Common myeloid progenitor, CD34-positive (primary cell): ENCODE data around the gene WNT3.
A peak's percentile ranks its signal among the peaks of the same experiment; 100 is the strongest.

ENCODE experiments used
- CTCF ChIA-PET: fragments of 350-600 bp; sonication (Branson Sonifier 250); formaldehyde crosslinking; loops from one replicate; lab custom pipeline; 2021; ENCODE audit warnings: antibody characterized with exemption; lab: Charles Lee
- POLR2A ChIA-PET: fragments of 350-600 bp; sonication (Branson Sonifier 250); formaldehyde crosslinking; loops from one replicate; lab custom pipeline; 2021; ENCODE audit warnings: antibody characterized with exemption; lab: Charles Lee
- DNase-seq, 3 donors: peaks; one replicate each; pipeline versions ENCODE4 v3.0.0 to v3.0.0-alpha.2; 2013
- H3K27ac ChIP-seq, 2 experiments: 1 replicate in 1 of 2; 2 replicates in 1 of 2; pipeline ENCODE4 v1.7.0; 2013; ENCODE audit warnings: inconsistent platforms in 2 of 2, low read length in 2 of 2, mild to moderate bottlenecking in 2 of 2, low read depth in 1 of 2, moderate library complexity in 1 of 2; ENCODE audit not compliant: severe bottlenecking in 2 of 2, insufficient read depth in 1 of 2, poor library complexity in 1 of 2
- H3K27me3 ChIP-seq, 5 experiments: replicated peaks in 2 of 5; 1 replicate in 3 of 5; 2 replicates in 2 of 5; pipeline versions ENCODE4 v1.6.1 to v1.7.0; 2013; ENCODE audit warnings: low read length in 4 of 5, mild to moderate bottlenecking in 2 of 5, moderate library complexity in 2 of 5, inconsistent platforms in 1 of 5; ENCODE audit not compliant: insufficient read depth in 5 of 5, control insufficient read depth in 4 of 5
- H3K36me3 ChIP-seq, 4 experiments: 1 replicate in 2 of 4; 2 replicates in 2 of 4; pipeline versions ENCODE4 v1.6.1 to v1.7.0; 2013; ENCODE audit warnings: low read length in 3 of 4, control low read depth in 1 of 4, mild to moderate bottlenecking in 1 of 4; ENCODE audit not compliant: control insufficient read depth in 4 of 4, insufficient read depth in 4 of 4
- H3K4me1 ChIP-seq, 4 experiments: 1 replicate in 3 of 4; 2 replicates in 1 of 4; pipeline versions ENCODE4 v1.6.1 to v1.7.1; 2013; ENCODE audit warnings: low read length in 3 of 4, mild to moderate bottlenecking in 3 of 4, control low read depth in 1 of 4, inconsistent platforms in 1 of 4, moderate library complexity in 1 of 4; ENCODE audit not compliant: control insufficient read depth in 4 of 4, insufficient read depth in 4 of 4; ENCODE audit errors: control extremely low read depth in 1 of 4
- H3K4me3 ChIP-seq, 7 experiments: 1 replicate in 4 of 7; 2 replicates in 3 of 7; pipeline versions ENCODE4 v1.5.1 to v1.7.0; 2013; ENCODE audit warnings: mild to moderate bottlenecking in 7 of 7, low read length in 6 of 7, moderate library complexity in 6 of 7, inconsistent platforms in 2 of 7, low read depth in 2 of 7, control low read depth in 1 of 7; ENCODE audit not compliant: insufficient read depth in 4 of 7, control insufficient read depth in 1 of 7; ENCODE audit errors: extremely low read depth in 1 of 7
- H3K9me3 ChIP-seq, 5 experiments: 1 replicate in 4 of 5; 2 replicates in 1 of 5; pipeline versions ENCODE4 v1.6.1 to v1.7.1; 2013; ENCODE audit warnings: low read length in 4 of 5, mild to moderate bottlenecking in 2 of 5, inconsistent platforms in 1 of 5, low read depth in 1 of 5, moderate library complexity in 1 of 5; ENCODE audit not compliant: control insufficient read depth in 4 of 5, insufficient read depth in 2 of 5; ENCODE audit errors: control extremely low read depth in 1 of 5
- WGBS: methylation state at CpG from one replicate; pipeline ENCODE4 v1.1.5; 2013; ENCODE audit not compliant: insufficient coverage; 5-methylcytosine and 5-hydroxymethylcytosine counted together

Gene WNT3

DNA sequence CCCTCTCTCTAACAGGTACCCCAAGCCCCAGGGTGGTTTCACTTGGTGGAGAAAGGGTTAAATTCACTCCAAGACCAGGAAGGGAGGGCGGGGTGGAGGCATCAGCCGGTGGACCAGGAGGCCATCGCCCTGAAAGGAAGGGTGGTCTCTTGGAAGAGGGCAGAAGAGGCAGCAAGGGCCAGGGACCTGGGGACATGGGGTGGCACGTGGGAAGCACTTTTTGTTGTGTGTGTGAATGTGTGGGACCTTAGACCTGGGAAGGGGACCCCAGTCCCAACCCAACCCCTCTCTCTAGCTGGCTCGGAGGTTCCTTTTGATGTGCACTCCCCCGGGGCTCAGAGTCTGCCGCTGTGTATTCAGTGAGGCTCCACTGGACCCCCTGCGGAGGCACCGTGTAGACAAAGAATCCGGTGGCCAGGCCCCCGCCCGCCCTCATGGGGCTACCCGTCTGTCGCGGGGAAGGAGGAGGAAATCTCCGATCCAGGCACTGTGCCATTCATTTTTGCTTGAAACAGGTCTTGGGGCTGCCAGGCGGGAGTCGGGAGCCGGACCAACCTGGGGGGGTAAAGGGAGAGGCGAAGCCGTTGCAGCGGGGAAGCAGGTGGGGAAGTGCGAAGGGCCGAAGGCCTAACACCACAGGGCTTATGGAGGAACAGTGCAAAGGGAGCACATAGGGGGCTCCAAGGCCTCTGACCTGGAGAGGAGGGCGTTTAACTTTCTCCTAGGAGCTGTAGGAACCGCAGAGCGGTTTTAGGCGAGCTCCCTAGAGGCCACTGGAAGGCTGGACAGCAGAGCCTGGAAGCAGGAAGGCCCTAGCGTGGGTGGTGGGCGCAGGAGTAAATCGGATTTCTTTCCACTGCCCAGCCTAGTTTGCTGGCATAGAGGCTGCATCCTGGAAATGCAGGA lies 3.2 kb upstream of the WNT3 start:
- 25% methylated on average over 27 of the region's 31 CpGs for whole genome bisulfite sequencing
- no peak overlapping the region for H3K4me3 ChIP-seq
- POLR2A ChIA-PET: no interaction called here
- no peak for DNase-seq
- no peaks in the 10 kb centered on the region for H3K36me3 ChIP-seq
- H3K4me1 ChIP-seq: peaks cover 0 to 35% (median 26%) of the 10 kb centered on the region in 4 experiments
- CTCF ChIA-PET: interaction anchor here (1.0 to 5.1 kb wide), 3 partner anchors 13 to 56 kb away, joined by 3 to 25 read pairs (median 5); no protein-coding TSS in a partner anchor
- H3K27ac ChIP-seq: no peak overlapping the region
- no peaks in the 10 kb centered on the region for H3K9me3 ChIP-seq
- peaks cover 3 to 70% (median 37%) of the 10 kb centered on the region in 5 experiments for H3K27me3 ChIP-seq

DNA sequence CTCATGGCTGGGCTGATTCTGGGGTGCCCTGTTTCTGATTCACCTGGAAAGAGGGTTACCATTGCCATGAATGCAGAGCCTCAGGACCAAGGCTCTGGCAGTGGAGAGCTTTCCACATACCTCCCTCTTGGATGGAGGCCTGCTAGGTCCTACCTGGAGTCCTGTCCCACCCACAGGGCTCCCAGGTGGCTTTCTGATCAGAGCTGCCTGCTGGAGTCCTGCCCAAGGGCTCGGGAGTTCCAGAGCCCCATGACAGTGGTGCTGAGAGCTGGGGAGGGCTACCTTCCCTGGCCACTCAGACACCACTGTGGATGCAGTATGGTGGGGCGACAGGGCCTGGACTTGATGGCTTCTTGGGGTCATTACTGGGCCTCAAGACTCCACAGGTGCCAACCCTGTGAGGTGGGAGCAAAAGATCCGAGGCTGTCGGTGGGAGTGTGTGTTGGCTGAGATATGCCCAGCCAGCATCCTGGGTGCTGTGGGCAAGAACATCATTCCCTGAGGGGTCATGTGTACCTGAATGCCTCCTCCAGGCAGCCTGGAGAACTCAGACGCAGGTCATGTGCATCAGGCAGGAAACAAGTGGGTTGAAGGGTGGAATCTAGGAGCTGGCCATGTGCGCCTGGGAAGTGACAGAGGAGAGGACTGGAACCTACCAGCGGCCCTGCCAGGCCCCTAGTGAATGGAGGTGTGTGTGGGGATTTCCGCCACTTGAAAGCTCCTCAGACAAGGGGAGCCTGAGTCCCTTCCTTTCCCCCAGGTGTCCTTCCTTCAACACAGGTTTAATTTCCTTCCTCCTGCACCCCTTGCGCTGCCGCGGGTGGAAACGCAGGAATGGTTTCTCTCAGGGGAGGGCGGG lies 2.3 kb upstream of the WNT3 start:
- H3K27me3 ChIP-seq: peaks cover 5 to 79% (median 38%) of the 10 kb centered on the region in 5 experiments
- H3K36me3 ChIP-seq: no peaks in the 10 kb centered on the region
- H3K4me3 ChIP-seq: no peak overlapping the region
- H3K4me1 ChIP-seq: peaks cover 0 to 37% (median 26%) of the 10 kb centered on the region in 4 experiments
- WGBS: 62% methylated on average over 6 of the region's 13 CpGs
- ChIA-PET CTCF (interaction anchor here (0.7 to 5.1 kb wide), 3 partner anchors 14 to 25 kb away, joined by 3 to 25 read pairs (median 5); no protein-coding TSS in a partner anchor), POLR2A (no interaction called here)
- no peak overlapping the region for H3K27ac ChIP-seq
- no peak for DNase-seq
- no peaks in the 10 kb centered on the region for H3K9me3 ChIP-seq

DNA sequence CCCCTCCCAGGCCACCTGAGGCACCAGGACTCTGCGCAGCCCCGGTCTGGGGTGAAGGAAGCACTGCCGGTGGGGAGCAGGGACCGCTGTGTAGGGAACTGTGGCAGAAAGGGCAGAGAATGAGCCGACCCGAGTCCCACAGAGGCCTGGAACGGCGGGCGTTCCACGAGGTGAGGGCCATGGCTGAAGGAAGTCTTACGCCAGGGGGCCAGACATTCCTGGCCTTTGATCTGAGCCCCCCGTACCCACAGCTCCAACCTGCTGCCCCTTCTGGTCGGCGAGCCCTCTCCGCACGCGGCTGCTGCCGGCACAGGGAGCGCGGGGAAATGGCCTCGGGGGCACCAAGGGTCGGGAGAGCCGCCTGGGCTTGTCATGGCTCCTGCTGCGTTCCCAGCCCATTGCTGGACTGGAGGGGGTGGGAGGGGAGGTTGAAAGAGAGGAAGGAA lies 1.4 kb upstream of the WNT3 start:
- no peak overlapping the region for H3K27ac ChIP-seq
- 5% methylated on average over 10 of the region's 24 CpGs for WGBS
- H3K27me3 ChIP-seq: peaks cover 5 to 88% (median 41%) of the 10 kb centered on the region in 5 experiments
- H3K4me3 ChIP-seq: peak overlapping the region in 5 of 7 experiments; percentile 0 to 74 (median 59)
- no peaks in the 10 kb centered on the region for H3K36me3 ChIP-seq
- ChIA-PET POLR2A (no interaction called here), CTCF (interaction anchor here (5.1 kb wide), 1 partner anchor 14 kb away, joined by 25 read pairs; no protein-coding TSS in a partner anchor)
- peaks cover 0 to 37% (median 26%) of the 10 kb centered on the region in 4 experiments for H3K4me1 ChIP-seq
- DNase-seq: peak in 1 of 3 donors; percentile 29
- no peaks in the 10 kb centered on the region for H3K9me3 ChIP-seq

DNA sequence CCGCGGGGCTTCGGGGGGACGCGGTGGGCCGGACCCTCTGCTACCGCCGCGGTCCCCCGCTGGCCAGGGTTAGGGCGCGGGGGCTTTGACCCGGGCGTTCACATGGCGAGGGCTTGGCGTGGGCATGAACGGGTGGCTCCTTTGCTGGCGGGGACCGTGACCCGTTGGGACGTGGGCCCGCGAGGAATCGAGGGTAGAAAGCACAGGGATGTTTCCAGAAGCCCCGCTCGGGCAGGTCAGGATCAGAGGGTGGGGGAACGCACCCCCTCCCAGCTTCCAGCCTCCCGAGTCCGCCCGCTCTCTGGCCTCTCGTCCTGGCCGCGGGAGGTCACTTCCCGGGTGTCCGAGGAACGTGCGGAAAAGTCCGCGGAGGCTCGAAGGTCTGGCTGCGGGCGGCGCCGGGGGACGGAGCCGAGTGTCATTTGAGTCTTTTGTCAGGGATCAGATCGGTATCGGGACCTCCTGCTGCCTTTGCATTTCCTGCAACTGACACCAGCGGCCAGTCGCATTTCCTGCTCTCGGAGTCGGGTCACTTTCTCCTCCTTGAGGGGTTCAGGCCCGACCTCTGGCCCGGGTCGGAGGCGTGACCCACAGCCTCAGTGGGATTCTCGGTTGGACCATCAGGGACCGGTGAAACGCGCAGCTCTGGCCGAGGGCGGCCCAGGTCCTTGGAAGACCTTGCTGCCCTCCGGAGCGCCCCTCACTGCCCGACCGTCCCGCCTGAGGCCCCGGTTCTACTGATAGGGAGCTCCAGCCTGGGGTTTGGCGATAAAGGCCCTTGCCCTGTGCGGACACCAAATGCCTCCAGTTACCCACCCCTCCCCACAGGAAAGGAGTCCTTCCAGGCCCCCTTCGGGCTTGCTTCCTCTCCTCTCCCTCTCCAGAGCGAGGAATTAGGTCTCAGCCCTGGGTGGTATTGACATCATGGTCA lies 702 bp upstream of the WNT3 start:
- H3K36me3 ChIP-seq: no peaks in the 10 kb centered on the region
- H3K27ac ChIP-seq: no peak overlapping the region
- ChIA-PET CTCF (interaction anchor here (5.1 kb wide), 1 partner anchor 15 kb away, joined by 25 read pairs; no protein-coding TSS in a partner anchor), POLR2A (no interaction called here)
- peak overlapping the region in 6 of 7 experiments; percentile 29 to 74 (median 52) for H3K4me3 ChIP-seq
- under 1% methylated on average over 68 of the region's 72 CpGs for WGBS
- no peaks in the 10 kb centered on the region for H3K9me3 ChIP-seq
- H3K4me1 ChIP-seq: peaks cover 0 to 37% (median 26%) of the 10 kb centered on the region in 4 experiments
- DNase-seq: peak in 2 of 3 donors; percentile 35 to 57
- peaks cover 5 to 92% (median 47%) of the 10 kb centered on the region in 5 experiments for H3K27me3 ChIP-seq

DNA sequence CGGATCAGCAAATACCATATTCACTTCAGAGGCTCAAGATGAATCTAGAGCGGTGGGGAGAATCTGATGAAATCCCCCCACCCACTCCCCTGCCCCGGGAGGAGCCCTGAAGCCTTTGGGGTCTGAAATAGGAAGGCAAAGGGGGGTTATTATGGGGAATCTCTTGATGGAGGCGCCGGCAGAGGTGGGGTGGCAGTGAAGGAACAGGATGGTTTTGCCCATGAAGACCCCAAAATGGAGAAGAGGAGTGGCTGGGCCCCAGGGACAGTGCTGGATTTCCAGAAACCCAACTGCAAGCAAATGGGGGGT lies 637 bp downstream of the WNT3 start:
- 6% methylated on average over 2 of the region's 5 CpGs for WGBS
- CTCF ChIA-PET: no interaction called here
- H3K27ac ChIP-seq: no peak overlapping the region
- no peak for DNase-seq
- H3K36me3 ChIP-seq: no peaks in the 10 kb centered on the region
- H3K4me3 ChIP-seq: no peak overlapping the region
- H3K27me3 ChIP-seq: peaks cover 5 to 96% (median 54%) of the 10 kb centered on the region in 5 experiments
- peaks cover 0 to 37% (median 26%) of the 10 kb centered on the region in 4 experiments for H3K4me1 ChIP-seq
- POLR2A ChIA-PET: no interaction called here
- H3K9me3 ChIP-seq: no peaks in the 10 kb centered on the region

DNA sequence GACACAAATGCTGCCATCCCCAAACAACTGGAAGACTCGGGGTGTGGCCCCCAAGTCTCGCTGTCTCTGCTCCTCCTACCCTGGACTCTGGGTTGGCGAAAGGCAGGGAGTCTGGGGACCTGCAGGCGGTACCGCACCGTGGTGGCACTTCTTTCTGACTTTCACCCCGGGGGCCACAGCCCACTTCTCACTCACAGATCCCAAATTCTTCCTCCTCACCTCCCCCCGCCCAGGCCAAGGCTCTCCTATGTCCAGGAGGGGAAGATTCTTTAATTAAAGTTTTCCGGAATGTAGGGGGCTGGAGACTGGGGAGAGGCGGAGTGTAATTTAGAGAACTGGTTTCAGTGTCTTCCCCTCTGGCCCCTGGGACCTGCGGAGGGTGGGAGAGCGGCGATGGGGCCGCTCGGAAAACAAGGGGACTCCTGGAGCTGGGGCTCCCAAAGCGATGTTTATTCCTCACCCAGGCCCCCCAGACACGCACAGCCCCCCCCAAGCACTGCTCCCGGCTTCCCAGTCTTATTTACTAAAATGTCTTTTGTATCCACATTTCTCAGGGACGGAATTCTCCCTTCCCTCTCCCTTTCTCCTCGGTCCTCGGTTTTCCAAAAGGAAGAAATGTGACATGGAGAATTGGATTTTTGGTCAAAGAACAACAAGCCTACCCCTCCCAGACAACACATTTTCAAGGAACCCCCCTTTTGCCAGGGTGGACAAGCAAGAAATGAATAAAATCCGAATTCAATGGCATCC lies 1.2 kb downstream of the WNT3 start:
- H3K27me3 ChIP-seq: peaks cover 5 to 95% (median 52%) of the 10 kb centered on the region in 5 experiments
- H3K36me3 ChIP-seq: no peaks in the 10 kb centered on the region
- H3K4me1 ChIP-seq: peaks cover 0 to 34% (median 26%) of the 10 kb centered on the region in 4 experiments
- H3K27ac ChIP-seq: no peak overlapping the region
- H3K9me3 ChIP-seq: no peaks in the 10 kb centered on the region
- DNase-seq: no peak
- WGBS: 11% methylated on average over 3 of the region's 22 CpGs
- CTCF ChIA-PET: no interaction called here
- no peak overlapping the region for H3K4me3 ChIP-seq
- POLR2A ChIA-PET: no interaction called here
